Right lobe of liver (tissue), 6 donors: ENCODE results near the gene PRM1. TPM values are rescaled to one million over a fixed set of nuclear protein-coding genes. Genes with fewer than 3 reads are reported as not detected.

ENCODE experiments used
- ATAC-seq, 4 donors: fragments of 200-7000 bp; cut with Tn5 transposase; one replicate each; pipeline ENCODE4 v1.9.1; 2020; ENCODE audit warnings: mild to moderate bottlenecking in 4 of 4, moderate library complexity in 4 of 4
- DNase-seq, 3 donors: peaks; one replicate each; pipeline ENCODE4 v3.0.0-alpha.2; 2020
- H3K27ac ChIP-seq, 3 donors: fragments of 200-600 bp; one replicate each; pipeline ENCODE4 v1.8.0; 2022
- H3K27me3 ChIP-seq, 2 donors: fragments of 200-600 bp; one replicate each; pipeline ENCODE4 v1.8.0; 2022
- H3K36me3 ChIP-seq, 4 donors: fragments of 200-600 bp; sonication (generic) in 1 of 4; one replicate each; pipeline versions ENCODE4 v1.5.1 to v1.8.0; 2017 to 2022; ENCODE audit warnings: control low read depth in 1 of 4
- H3K4me1 ChIP-seq, 4 donors: fragments of 200-600 bp; sonication (generic) in 1 of 4; one replicate each; pipeline versions ENCODE4 v1.5.1 to v1.8.0; 2017 to 2022; ENCODE audit warnings: control low read depth in 1 of 4
- H3K4me3 ChIP-seq, 3 donors: fragments of 200-600 bp; one replicate each; pipeline ENCODE4 v1.8.0; 2022
- H3K9me3 ChIP-seq, 4 donors: fragments of 200-600 bp; sonication (generic) in 1 of 4; one replicate each; pipeline versions ENCODE4 v1.5.1 to v1.8.0; 2017 to 2022; ENCODE audit warnings: control low read depth in 1 of 4
- POLR2A ChIP-seq: fragments of 450-650 bp; IDR thresholded peaks from one replicate; pipeline ENCODE4 v1.6.1; 2017; ENCODE audit warnings: antibody characterized with exemption, mild to moderate bottlenecking
- WGBS: methylation state at CpG from one replicate; pipeline ENCODE4 v1.1.6; 2018; ENCODE audit warnings: low coverage, low lambda C conversion rate; ENCODE audit not compliant: insufficient coverage; ENCODE audit errors: missing lambda C conversion rate; 5-methylcytosine and 5-hydroxymethylcytosine counted together
- intact Hi-C, 2 donors: fragments of 100-400 bp; cut with DNase I; formaldehyde crosslinking; loops; one replicate each; pipeline versions ENCODE4 v1.11.2 to v1.14.1; 2022
- total RNA-seq, 6 experiments: library from RNA; depleted of rRNA in 2 of 6; stranded (reverse); fragments of >200 nt in 2 of 6; fragmentation: NEBNext Ultra II Directional in 3 of 6; extraction: Animal tissue kit (Norgen Biotek cat#: 25700) in 3 of 6; gene quantifications; one replicate each; pipeline versions ENCODE4 v1.1.0 to v1.2.4, GENCODE V29; 2016 to 2023
- TF ChIP-seq, protein P1 (sequence below), 4 donors: fragments of 200-600 bp in 3 of 4; fragments of 450-650 bp in 1 of 4; IDR thresholded peaks; one replicate each; pipeline versions ENCODE4 v1.5.1 to v1.8.0; 2016 to 2022; ENCODE audit warnings: antibody characterized with exemption in 4 of 4, mild to moderate bottlenecking in 2 of 4
- donor health status: DM: no; HTN: yes; CAD: no.
- donor health status: DM: no; HTN: no; CAD: no.
- donor health status: DM: no; HTN: no; CAD: no.
- donor health status: DM: no; HTN: yes; CAD: no.
- donor health status: DM: no; HTN: yes; CAD: no.

Gene PRM1
- total RNA-seq, 6 experiments from 2014 or later, result not detected

- no peak overlapping the region for H3K4me3 ChIP-seq
- WGBS, result no CpG with 5 or more reads among the region's 10 CpGs
- no peaks in the 10 kb centered on the region for H3K27me3 ChIP-seq
- no peaks in the 10 kb centered on the region for H3K4me1 ChIP-seq
- H3K27ac ChIP-seq, result no peak overlapping the region
- H3K9me3 ChIP-seq, result no peaks in the 10 kb centered on the region
- no peaks in the 10 kb centered on the region for H3K36me3 ChIP-seq
- TF ChIP-seq POLR2A, result no peak
- TF ChIP-seq, protein P1, sequence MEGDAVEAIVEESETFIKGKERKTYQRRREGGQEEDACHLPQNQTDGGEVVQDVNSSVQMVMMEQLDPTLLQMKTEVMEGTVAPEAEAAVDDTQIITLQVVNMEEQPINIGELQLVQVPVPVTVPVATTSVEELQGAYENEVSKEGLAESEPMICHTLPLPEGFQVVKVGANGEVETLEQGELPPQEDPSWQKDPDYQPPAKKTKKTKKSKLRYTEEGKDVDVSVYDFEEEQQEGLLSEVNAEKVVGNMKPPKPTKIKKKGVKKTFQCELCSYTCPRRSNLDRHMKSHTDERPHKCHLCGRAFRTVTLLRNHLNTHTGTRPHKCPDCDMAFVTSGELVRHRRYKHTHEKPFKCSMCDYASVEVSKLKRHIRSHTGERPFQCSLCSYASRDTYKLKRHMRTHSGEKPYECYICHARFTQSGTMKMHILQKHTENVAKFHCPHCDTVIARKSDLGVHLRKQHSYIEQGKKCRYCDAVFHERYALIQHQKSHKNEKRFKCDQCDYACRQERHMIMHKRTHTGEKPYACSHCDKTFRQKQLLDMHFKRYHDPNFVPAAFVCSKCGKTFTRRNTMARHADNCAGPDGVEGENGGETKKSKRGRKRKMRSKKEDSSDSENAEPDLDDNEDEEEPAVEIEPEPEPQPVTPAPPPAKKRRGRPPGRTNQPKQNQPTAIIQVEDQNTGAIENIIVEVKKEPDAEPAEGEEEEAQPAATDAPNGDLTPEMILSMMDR (IDR thresholded peaks at IDR 0.05), result no peak
- no peak for ATAC-seq
- intact Hi-C loops, result no loop called here
- no peak for DNase-seq
Observed at GRCh38 chr16:11320170-11320569, 39.0 kb upstream of the PRM1 start.

GRCh38 chr16:11319529-11320146 is 38.5 kb upstream of the PRM1 start:
- DNase-seq (no peak), ATAC-seq (no peak)
- intact Hi-C loops, result no loop called here
- no peak overlapping the region for H3K27ac ChIP-seq
- H3K4me3 ChIP-seq, result no peak overlapping the region
- no peaks in the 10 kb centered on the region for H3K36me3 ChIP-seq
- no peaks in the 10 kb centered on the region for H3K27me3 ChIP-seq
- H3K9me3 ChIP-seq, result no peaks in the 10 kb centered on the region
- no peak for TF ChIP-seq POLR2A
- TF ChIP-seq, protein P1 (IDR thresholded peaks at IDR 0.05), result no peak
- no peaks in the 10 kb centered on the region for H3K4me1 ChIP-seq
- no CpG with 5 or more reads among the region's 8 CpGs for WGBS

- no peak for ATAC-seq
- H3K27ac ChIP-seq, result no peak overlapping the region
- H3K36me3 ChIP-seq, result no peaks in the 10 kb centered on the region
- TF ChIP-seq POLR2A, result no peak
- TF ChIP-seq, protein P1 (IDR thresholded peaks at IDR 0.05), result no peak
- H3K9me3 ChIP-seq, result no peaks in the 10 kb centered on the region
- H3K27me3 ChIP-seq, result no peaks in the 10 kb centered on the region
- no peaks in the 10 kb centered on the region for H3K4me1 ChIP-seq
- DNase-seq, result no peak
- 53% methylated on average over 2 of the region's 8 CpGs for WGBS
- H3K4me3 ChIP-seq, result no peak overlapping the region
- intact Hi-C loops, result no loop called here
Observed at GRCh38 chr16:11318817-11319216, 37.7 kb upstream of the PRM1 start.

DNA sequence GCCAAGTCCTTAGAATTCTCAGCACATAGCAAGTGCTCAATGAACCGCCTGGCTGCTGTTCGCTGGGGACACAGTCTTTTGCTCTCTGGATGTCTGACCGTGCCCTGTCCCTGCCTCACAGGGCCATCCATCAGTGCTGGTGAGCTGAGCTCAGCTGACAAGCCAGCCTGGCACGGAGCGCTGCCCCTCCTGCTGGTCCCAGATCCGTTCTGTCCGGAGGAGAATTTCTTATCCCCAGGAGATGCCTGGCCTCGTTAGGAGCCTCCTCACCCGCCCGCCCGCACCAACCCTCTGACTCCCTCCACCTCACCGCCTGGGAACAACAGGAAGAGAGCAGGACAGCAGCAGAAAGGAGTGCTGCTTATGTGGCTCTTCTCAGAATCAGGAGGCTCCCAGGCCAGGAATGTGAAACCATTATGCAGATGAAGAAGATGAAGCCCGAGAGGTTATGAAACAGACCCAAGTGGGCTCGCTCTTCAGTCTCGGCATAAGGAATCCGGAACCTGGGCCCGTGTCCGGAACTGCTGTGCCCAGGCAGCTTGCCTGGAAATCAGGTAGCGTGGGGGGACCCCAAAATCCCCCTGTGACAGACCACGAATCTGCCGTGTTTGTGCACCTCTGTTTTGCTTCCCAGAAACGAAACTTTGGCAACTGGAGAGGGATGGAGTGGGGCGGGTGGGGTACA is 35.3 kb upstream of the PRM1 start:
- ATAC-seq (no peak), DNase-seq (no peak)
- TF ChIP-seq, protein P1 (IDR thresholded peaks at IDR 0.05), result no peak
- no peak for TF ChIP-seq POLR2A
- Histone ChIP-seq H3K27me3 (no peaks in the 10 kb centered on the region), H3K9me3 (no peaks in the 10 kb centered on the region), H3K4me1 (no peaks in the 10 kb centered on the region), H3K36me3 (no peaks in the 10 kb centered on the region), H3K4me3 (no peak overlapping the region), H3K27ac (no peak overlapping the region)
- intact Hi-C loops, result no loop called here
- 79% methylated on average over 9 of the region's 23 CpGs for WGBS
